ENCODE measurements around the gene ASXL3. TPM values are rescaled to one million over a fixed set of nuclear protein-coding genes. Genes with fewer than 3 reads are reported as not detected.

The ASXL3 gene
- total RNA-seq, 6 experiments from 2014 or later = 0.12 to 4.0 (median 1.3) TPM

DNA sequence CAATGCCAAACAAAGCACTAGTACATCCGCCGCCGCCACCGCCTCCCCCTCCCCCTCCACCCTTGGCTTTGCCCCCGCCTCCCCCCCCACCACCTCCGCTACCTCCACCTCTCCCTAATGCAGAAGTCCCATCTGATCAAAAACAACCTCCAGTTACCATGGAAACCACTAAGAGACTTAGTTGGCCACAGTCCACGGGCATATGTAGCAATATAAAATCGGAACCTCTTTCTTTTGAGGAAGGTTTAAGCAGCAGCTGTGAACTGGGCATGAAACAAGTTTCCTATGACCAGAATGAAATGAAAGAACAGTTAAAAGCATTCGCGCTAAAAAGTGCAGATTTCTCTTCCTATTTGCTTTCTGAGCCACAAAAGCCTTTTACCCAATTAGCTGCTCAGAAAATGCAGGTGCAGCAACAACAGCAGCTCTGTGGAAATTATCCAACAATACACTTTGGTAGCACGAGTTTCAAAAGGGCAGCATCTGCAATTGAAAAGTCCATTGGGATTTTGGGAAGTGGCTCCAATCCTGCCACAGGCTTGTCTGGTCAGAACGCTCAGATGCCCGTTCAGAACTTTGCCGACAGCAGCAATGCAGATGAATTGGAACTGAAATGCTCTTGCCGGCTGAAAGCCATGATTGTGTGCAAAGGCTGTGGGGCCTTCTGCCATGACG is 168.0 kb downstream of the ASXL3 start:
- no peak for DNase-seq

DNA sequence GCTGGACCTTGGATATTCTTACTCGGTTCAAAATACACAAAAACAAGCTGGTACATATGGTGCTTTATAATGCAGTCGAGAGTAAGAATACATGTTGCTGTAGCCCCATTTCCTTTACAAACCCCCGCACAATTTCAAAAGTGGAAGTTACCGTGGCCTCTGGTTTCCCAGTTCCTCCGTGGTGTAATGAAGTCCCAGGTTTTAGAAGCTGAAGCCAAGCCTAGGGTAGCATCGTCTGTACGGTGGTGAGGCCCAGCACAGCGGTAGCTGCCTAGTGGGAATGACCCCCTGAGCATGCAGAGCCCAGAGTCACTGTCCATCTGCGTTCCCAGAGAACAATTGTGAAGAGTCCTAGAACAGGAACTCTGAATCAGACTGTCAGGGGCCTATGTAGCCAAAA is 171.8 kb downstream of the ASXL3 start:
- ATAC-seq (no peak), DNase-seq (no peak)
- Histone ChIP-seq H3K36me3 (no peaks in the 10 kb centered on the region), H3K4me3 (no peak overlapping the region), H3K4me1 (no peaks in the 10 kb centered on the region), H3K9me3 (no peaks in the 10 kb centered on the region), H3K27me3 (no peaks in the 10 kb centered on the region), H3K27ac (no peak overlapping the region)
- no peak for TF ChIP-seq CTCF (IDR thresholded peaks at IDR 0.05)
- TF ChIP-seq POLR2A (IDR thresholded peaks at IDR 0.05) = no peak
- 63% methylated on average over 8 of the region's 9 CpGs for WGBS (ENCODE audit: insufficient coverage, low coverage, low lambda C conversion rate, missing lambda C conversion rate)
- intact Hi-C loops (cut with DNase I) = no loop called here

More for the DNA sequence above, 168.0 kb downstream of the ASXL3 start:
- no peaks in the 10 kb centered on the region for H3K4me1 ChIP-seq
- H3K4me3 ChIP-seq = no peak overlapping the region
- 88% methylated on average over 16 of the region's 16 CpGs for WGBS (ENCODE audit: insufficient coverage, low coverage, low lambda C conversion rate, missing lambda C conversion rate)
- TF ChIP-seq POLR2A (IDR thresholded peaks at IDR 0.05) (no peak), CTCF (IDR thresholded peaks at IDR 0.05) (no peak)
- no peaks in the 10 kb centered on the region for H3K27me3 ChIP-seq
- ATAC-seq = no peak
- H3K36me3 ChIP-seq = no peaks in the 10 kb centered on the region
- no peak overlapping the region for H3K27ac ChIP-seq
- intact Hi-C loops (cut with DNase I) = no loop called here
- H3K9me3 ChIP-seq = no peaks in the 10 kb centered on the region

DNA sequence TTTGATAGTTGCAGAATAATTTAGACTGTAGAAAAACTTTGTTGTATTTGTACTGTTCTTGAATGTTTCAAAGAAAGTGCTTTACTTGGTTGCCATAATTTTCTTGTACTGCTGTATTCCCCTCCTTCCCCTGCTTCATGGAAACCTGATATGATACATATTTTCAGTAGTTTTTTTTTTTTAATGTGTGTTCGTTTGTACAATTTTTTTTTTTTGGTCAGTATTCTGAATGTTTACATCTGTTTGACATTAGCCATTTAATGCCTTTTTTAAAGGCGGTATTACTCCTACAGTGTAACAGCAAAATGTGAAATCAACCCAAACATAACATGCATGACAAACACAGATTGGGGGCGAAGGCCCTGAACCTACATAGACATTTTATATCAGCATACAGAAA is 172.3 kb downstream of the ASXL3 start:
- H3K9me3 ChIP-seq = no peaks in the 10 kb centered on the region
- WGBS (ENCODE audit: insufficient coverage, low coverage, low lambda C conversion rate, missing lambda C conversion rate) = 70% methylated on average over 3 of the region's 3 CpGs
- no peaks in the 10 kb centered on the region for H3K4me1 ChIP-seq
- no peak overlapping the region for H3K4me3 ChIP-seq
- no peak for DNase-seq
- H3K27me3 ChIP-seq = no peaks in the 10 kb centered on the region
- no peaks in the 10 kb centered on the region for H3K36me3 ChIP-seq
- intact Hi-C loops (cut with DNase I) = no loop called here
- no peak overlapping the region for H3K27ac ChIP-seq
- TF ChIP-seq POLR2A (IDR thresholded peaks at IDR 0.05) (no peak), CTCF (IDR thresholded peaks at IDR 0.05) (no peak)
- no peak for ATAC-seq

- ATAC-seq = peak in 3 of 4 donors; percentile 44 to 49 (median 48)
These were observed 173.7 kb downstream of the ASXL3 start for GRCh38 chr18:33751613-33752221.

More at GRCh38 chr18:33751613-33752221, 173.7 kb downstream of the ASXL3 start:
- WGBS (ENCODE audit: insufficient coverage, low coverage, low lambda C conversion rate, missing lambda C conversion rate) = 16% methylated on average over 4 of the region's 4 CpGs
- Histone ChIP-seq H3K4me1 (no peaks in the 10 kb centered on the region), H3K27ac (no peak overlapping the region), H3K4me3 (no peak overlapping the region), H3K36me3 (no peaks in the 10 kb centered on the region), H3K9me3 (no peaks in the 10 kb centered on the region), H3K27me3 (no peaks in the 10 kb centered on the region)
- intact Hi-C loops (cut with DNase I) = no loop called here
- TF ChIP-seq POLR2A (IDR thresholded peaks at IDR 0.05) (no peak), CTCF (IDR thresholded peaks at IDR 0.05) (peak; percentile 37 to 60 (median 50))
- DNase-seq = no peak
